ENCODE measurements around the gene NLGN1.

The NLGN1 gene

GRCh38 chr3:173930251-173930650 is 532.7 kb downstream of the NLGN1 start:
- H3K9me3 Mint-ChIP-seq, result no peaks in the 10 kb centered on the region
- no peak overlapping the region for H3K4me3 Mint-ChIP-seq
- no peaks in the 10 kb centered on the region for H3K36me3 Mint-ChIP-seq (ENCODE audit: low read depth)
- no peaks in the 10 kb centered on the region for H3K4me1 Mint-ChIP-seq
- no peak for TF ChIP-seq CTCF (IDR thresholded peaks at IDR 0.05; ENCODE audit: unreplicated experiment in 3 of 3)
- H3K27ac Mint-ChIP-seq, result no peak overlapping the region
- no peaks in the 10 kb centered on the region for H3K27me3 Mint-ChIP-seq (ENCODE audit: low read depth)

- Mint-ChIP-seq H3K9me3 (no peaks in the 10 kb centered on the region), H3K36me3 (ENCODE audit: low read depth) (no peaks in the 10 kb centered on the region), H3K4me1 (no peaks in the 10 kb centered on the region), H3K4me3 (no peak overlapping the region), H3K27me3 (ENCODE audit: low read depth) (no peaks in the 10 kb centered on the region), H3K27ac (no peak overlapping the region)
- TF ChIP-seq CTCF (IDR thresholded peaks at IDR 0.05; ENCODE audit: unreplicated experiment in 3 of 3), result no peak
Measured at GRCh38 chr3:173932624-173933023, 535.1 kb downstream of the NLGN1 start.

- Mint-ChIP-seq H3K27ac (no peak overlapping the region), H3K36me3 (ENCODE audit: low read depth) (no peaks in the 10 kb centered on the region), H3K4me1 (no peaks in the 10 kb centered on the region), H3K4me3 (no peak overlapping the region), H3K9me3 (no peaks in the 10 kb centered on the region), H3K27me3 (ENCODE audit: low read depth) (no peaks in the 10 kb centered on the region)
- no peak for TF ChIP-seq CTCF (IDR thresholded peaks at IDR 0.05; ENCODE audit: unreplicated experiment in 3 of 3)
Measured at GRCh38 chr3:173933113-173933512, 535.6 kb downstream of the NLGN1 start.

DNA sequence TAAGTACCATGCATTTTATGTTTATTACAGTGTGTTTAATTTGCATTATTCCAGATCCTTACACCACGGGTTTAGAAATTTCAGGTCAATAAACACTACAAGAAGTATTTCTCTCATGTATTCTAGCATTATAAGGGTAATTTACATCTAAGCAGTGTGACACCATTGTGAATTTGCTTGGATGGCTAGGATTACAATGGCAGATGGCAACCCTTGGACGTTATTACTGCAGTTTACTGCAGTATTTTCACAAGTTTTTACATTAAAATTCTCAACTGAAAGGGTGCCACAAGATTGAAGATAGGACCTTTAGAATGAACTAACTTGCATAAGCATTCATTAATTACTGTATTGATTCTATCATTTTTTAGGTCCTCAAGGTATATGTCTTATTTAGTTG is 538.8 kb downstream of the NLGN1 start:
- H3K4me1 Mint-ChIP-seq, result no peaks in the 10 kb centered on the region

GRCh38 chr3:173938159-173938558 is 540.6 kb downstream of the NLGN1 start:
- no peaks in the 10 kb centered on the region for H3K36me3 Mint-ChIP-seq (ENCODE audit: low read depth)
- H3K27ac Mint-ChIP-seq, result peak overlapping the region in 1 of 3 experiments; percentile 34
- H3K9me3 Mint-ChIP-seq, result no peaks in the 10 kb centered on the region
- no peak overlapping the region for H3K4me3 Mint-ChIP-seq
- H3K4me1 Mint-ChIP-seq, result no peaks in the 10 kb centered on the region
- no peak for TF ChIP-seq CTCF (IDR thresholded peaks at IDR 0.05; ENCODE audit: unreplicated experiment in 3 of 3)
- H3K27me3 Mint-ChIP-seq (ENCODE audit: low read depth), result no peaks in the 10 kb centered on the region

More for the DNA sequence above, 538.8 kb downstream of the NLGN1 start:
- Mint-ChIP-seq H3K9me3 (no peaks in the 10 kb centered on the region), H3K4me3 (no peak overlapping the region), H3K36me3 (ENCODE audit: low read depth) (no peaks in the 10 kb centered on the region), H3K27me3 (ENCODE audit: low read depth) (no peaks in the 10 kb centered on the region), H3K27ac (no peak overlapping the region)
- no peak for TF ChIP-seq CTCF (IDR thresholded peaks at IDR 0.05; ENCODE audit: unreplicated experiment in 3 of 3)

GRCh38 chr3:173938616-173939015 is 541.1 kb downstream of the NLGN1 start:
- Mint-ChIP-seq H3K36me3 (ENCODE audit: low read depth) (no peaks in the 10 kb centered on the region), H3K4me1 (no peaks in the 10 kb centered on the region), H3K27ac (peak overlapping the region in 1 of 3 experiments; percentile 34), H3K9me3 (no peaks in the 10 kb centered on the region), H3K27me3 (ENCODE audit: low read depth) (no peaks in the 10 kb centered on the region), H3K4me3 (no peak overlapping the region)
- no peak for TF ChIP-seq CTCF (IDR thresholded peaks at IDR 0.05; ENCODE audit: unreplicated experiment in 3 of 3)
